Osteocyte (in vitro differentiated cells): ENCODE measurements around the gene PLEKHA1. TPM values are rescaled to one million over a fixed set of nuclear protein-coding genes. Genes with fewer than 3 reads are reported as not detected.

ENCODE experiments used
- DNase-seq: peaks from one replicate; pipeline ENCODE4 v3.0.0; 2021; ENCODE audit warnings: mixed read lengths; ENCODE audit not compliant: unreplicated experiment; ENCODE audit errors: extremely low spot score
- H3K27ac Mint-ChIP-seq: one replicate; pipeline ENCODE4 v1.8.0; 2021; ENCODE audit warnings: mild to moderate bottlenecking, mixed read lengths; ENCODE audit not compliant: unreplicated experiment
- H3K27me3 Mint-ChIP-seq: one replicate; pipeline ENCODE4 v1.8.0; 2021; ENCODE audit warnings: mixed read lengths; ENCODE audit not compliant: unreplicated experiment
- H3K36me3 Mint-ChIP-seq: one replicate; pipeline ENCODE4 v1.8.0; 2021; ENCODE audit warnings: mixed read lengths; ENCODE audit not compliant: unreplicated experiment
- H3K4me1 Mint-ChIP-seq: one replicate; pipeline ENCODE4 v1.8.0; 2021; ENCODE audit warnings: mixed read lengths; ENCODE audit not compliant: unreplicated experiment
- H3K4me3 Mint-ChIP-seq: one replicate; pipeline ENCODE4 v1.8.0; 2021; ENCODE audit warnings: mild to moderate bottlenecking, moderate library complexity, mixed read lengths; ENCODE audit not compliant: unreplicated experiment
- H3K9me3 Mint-ChIP-seq: one replicate; pipeline ENCODE4 v1.8.0; 2021; ENCODE audit warnings: mixed read lengths; ENCODE audit not compliant: unreplicated experiment
- CTCF ChIP-seq: fragments of 200-600 bp; sonication (generic); IDR thresholded peaks from 2 replicates; pipeline ENCODE4 v1.5.0; 2021; ENCODE audit warnings: antibody characterized with exemption, mild to moderate bottlenecking, moderate library complexity
- total RNA-seq: library from RNA; stranded (reverse); gene quantifications from 2 replicates; pipeline ENCODE4 v1.2.1, GENCODE V29; 2021

PLEKHA1 gene
- total RNA-seq, 1 donor from 2014 or later: 62.8 TPM

DNA sequence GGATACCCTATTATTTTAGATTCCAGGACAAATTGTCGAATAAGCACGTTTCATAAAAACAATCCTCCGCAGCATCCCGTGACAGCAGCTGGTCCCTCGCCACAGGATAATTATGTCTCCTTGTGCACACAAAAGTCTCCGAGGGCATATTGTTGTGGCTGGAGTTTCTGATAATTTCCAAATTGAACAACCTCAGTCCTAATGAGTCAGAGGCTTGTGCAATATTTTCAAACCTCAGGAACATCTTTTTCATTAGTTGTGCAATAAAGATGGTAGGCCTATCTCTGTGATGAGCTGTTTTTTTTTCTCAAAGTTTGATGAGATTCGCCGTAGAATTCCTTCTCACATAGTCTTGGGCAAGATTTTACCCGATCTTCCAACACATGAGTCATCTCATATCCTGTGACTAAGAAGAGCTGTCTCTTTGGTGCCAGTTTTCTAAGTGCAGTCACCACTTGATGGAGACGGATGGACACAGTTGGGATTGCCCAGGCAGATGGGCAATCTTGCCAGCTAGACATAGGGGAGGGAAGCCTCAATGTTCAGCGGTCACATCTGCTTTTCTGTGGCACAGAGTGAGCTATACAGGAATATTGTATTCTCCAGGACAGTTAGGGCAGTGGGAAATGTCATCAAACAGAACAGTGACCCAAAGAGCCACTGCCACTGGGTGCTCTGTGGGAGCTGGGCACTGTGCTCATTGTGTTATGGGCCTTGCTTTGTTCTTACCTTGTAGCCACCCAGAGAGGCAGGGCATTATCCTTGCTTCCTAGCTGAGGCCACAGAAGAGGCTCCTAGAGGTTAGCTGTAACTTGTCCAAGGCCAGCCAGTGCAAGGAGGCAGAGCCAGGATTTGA, 94.6 kb downstream of the PLEKHA1 start:
- Mint-ChIP-seq H3K9me3 (no peaks in the 10 kb centered on the region), H3K4me3 (peak overlapping the region; percentile 55), H3K27ac (peak overlapping the region; percentile 95), H3K27me3 (no peaks in the 10 kb centered on the region), H3K4me1 (peaks cover 95% of the 10 kb centered on the region), H3K36me3 (peaks cover 30% of the 10 kb centered on the region)
- TF ChIP-seq CTCF: peak; percentile 14
- DNase-seq: no peak

- H3K27me3 Mint-ChIP-seq: no peaks in the 10 kb centered on the region
- no peak for TF ChIP-seq CTCF
- peak overlapping the region; percentile 95 for H3K27ac Mint-ChIP-seq
- no peak for DNase-seq
- peaks cover 24% of the 10 kb centered on the region for H3K36me3 Mint-ChIP-seq
- peaks cover 95% of the 10 kb centered on the region for H3K4me1 Mint-ChIP-seq
- peak overlapping the region; percentile 2 for H3K4me3 Mint-ChIP-seq
- no peaks in the 10 kb centered on the region for H3K9me3 Mint-ChIP-seq
These were observed 95.3 kb downstream of the PLEKHA1 start for GRCh38 chr10:122469848-122470247.

GRCh38 chr10:122471531-122472177, 97.1 kb downstream of the PLEKHA1 start:
- Mint-ChIP-seq H3K4me3 (no peak overlapping the region), H3K36me3 (peaks cover 22% of the 10 kb centered on the region), H3K9me3 (no peaks in the 10 kb centered on the region), H3K27ac (peak overlapping the region; percentile 44), H3K27me3 (no peaks in the 10 kb centered on the region), H3K4me1 (peaks cover 95% of the 10 kb centered on the region)
- no peak for TF ChIP-seq CTCF
- DNase-seq: no peak

- peak overlapping the region; percentile 90 for H3K27ac Mint-ChIP-seq
- H3K36me3 Mint-ChIP-seq: peaks cover 22% of the 10 kb centered on the region
- H3K4me3 Mint-ChIP-seq: no peak overlapping the region
- peaks cover 93% of the 10 kb centered on the region for H3K4me1 Mint-ChIP-seq
- H3K27me3 Mint-ChIP-seq: no peaks in the 10 kb centered on the region
- TF ChIP-seq CTCF: no peak
- DNase-seq: no peak
- H3K9me3 Mint-ChIP-seq: no peaks in the 10 kb centered on the region
These were observed 98.6 kb downstream of the PLEKHA1 start for GRCh38 chr10:122473116-122473515.
